Activated T-helper 1 cell treated with anti-CD3 and anti-CD28 coated beads, Interleukin-12 subunit alpha, Interleukin-12 subunit beta, Interleukin-2, Interleukin-4 antibody, amounts not matched to agents 30 ng/mL and 10 ng/mL and 1 ng/mL, durations not matched to agents 14 hours and 24 hours and 36 hours (primary cell): ENCODE data around the gene SHOC2. TPM values are rescaled to one million over a fixed set of nuclear protein-coding genes. Genes with fewer than 3 reads are reported as not detected.

Experiments
- DNase-seq: peaks from one replicate; pipeline ENCODE4 v3.0.0; 2021; ENCODE audit warnings: low spot score
- H3K27ac Mint-ChIP-seq: one replicate; pipeline ENCODE4 v1.8.0; 2021; ENCODE audit warnings: mild to moderate bottlenecking, mixed read lengths
- H3K27me3 Mint-ChIP-seq: one replicate; pipeline ENCODE4 v1.8.0; 2022; ENCODE audit warnings: mild to moderate bottlenecking, moderate library complexity, mixed read lengths; ENCODE audit not compliant: insufficient read depth
- H3K36me3 Mint-ChIP-seq: one replicate; pipeline ENCODE4 v1.8.0; 2021; ENCODE audit warnings: low read depth, mixed read lengths
- H3K4me1 Mint-ChIP-seq: one replicate; pipeline ENCODE4 v1.8.0; 2021; ENCODE audit warnings: low read depth, mixed read lengths
- H3K4me3 Mint-ChIP-seq: one replicate; pipeline ENCODE4 v1.8.0; 2021; ENCODE audit warnings: mild to moderate bottlenecking, moderate library complexity, mixed read lengths
- H3K9me3 Mint-ChIP-seq: one replicate; pipeline ENCODE4 v1.8.0; 2021; ENCODE audit warnings: mixed read lengths
- intact Hi-C: fragments of 100-400 bp; cut with micrococcal nuclease; formaldehyde crosslinking; loops from one replicate; pipeline ENCODE4 v1.15.1; 2024
- total RNA-seq: library from RNA; stranded (reverse); gene quantifications from 2 replicates; pipeline ENCODE4 v1.2.3, GENCODE V29; 2022

The SHOC2 gene
- total RNA-seq, 1 donor from 2014 or later = 44.2 TPM

DNA sequence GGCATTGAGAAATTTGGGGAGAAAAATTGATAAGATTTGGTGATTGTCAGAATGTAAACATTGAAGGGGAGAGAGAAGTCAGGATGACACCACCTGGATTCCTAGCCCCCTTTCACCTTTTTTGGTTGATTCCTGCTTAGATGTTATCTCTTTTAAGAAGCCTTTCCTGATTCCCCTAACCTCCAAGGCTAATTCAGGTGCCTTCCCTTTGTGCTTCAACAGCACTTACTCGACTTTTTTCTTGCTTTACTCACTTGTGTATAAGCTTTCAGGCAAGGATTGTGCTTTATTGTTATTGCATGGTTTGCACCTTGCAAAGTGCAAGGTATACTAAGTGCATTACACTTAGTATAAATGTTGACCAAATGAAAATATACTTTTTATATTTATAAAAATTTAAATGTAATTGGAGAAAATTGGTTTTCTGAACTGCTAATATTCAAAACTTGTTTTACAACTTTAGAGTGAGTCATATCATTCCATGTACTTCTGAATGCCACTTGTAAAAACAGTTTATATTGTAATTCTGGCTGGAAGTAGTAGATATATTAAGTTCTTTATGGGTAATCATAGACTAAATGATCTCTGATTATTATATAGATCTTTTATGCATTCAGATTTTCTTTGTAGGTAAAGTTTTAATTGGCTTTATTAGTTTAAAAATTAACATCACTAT, 13.2 kb downstream of the SHOC2 start:
- H3K9me3 Mint-ChIP-seq = no peaks in the 10 kb centered on the region
- no peak overlapping the region for H3K27ac Mint-ChIP-seq
- DNase-seq = no peak
- H3K27me3 Mint-ChIP-seq = no peaks in the 10 kb centered on the region
- intact Hi-C loops = no loop called here
- peaks cover 7% of the 10 kb centered on the region for H3K36me3 Mint-ChIP-seq
- H3K4me1 Mint-ChIP-seq = peaks cover 7% of the 10 kb centered on the region
- no peak overlapping the region for H3K4me3 Mint-ChIP-seq

DNA sequence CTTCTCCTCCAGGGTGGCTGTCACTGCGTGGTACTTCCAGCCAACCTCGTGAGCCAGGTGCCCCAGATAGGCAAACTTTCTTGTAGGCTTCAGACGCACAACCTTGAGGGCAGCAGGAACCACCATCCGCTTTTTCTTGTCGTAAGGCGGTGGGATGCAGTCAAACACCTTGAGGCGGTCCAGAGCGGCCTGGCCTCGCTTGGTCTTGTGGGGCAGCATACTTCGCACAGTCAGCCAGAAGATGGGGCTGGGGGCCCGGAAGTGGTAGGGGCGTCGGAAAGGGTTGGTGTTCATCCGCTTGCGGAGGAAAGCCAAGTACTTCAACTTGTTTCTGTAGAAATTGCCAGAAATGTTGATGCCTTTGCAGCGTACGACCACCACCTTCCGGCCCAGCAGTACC, 17.4 kb downstream of the SHOC2 start:
- no peak overlapping the region for H3K27ac Mint-ChIP-seq
- no peak overlapping the region for H3K4me3 Mint-ChIP-seq
- peaks cover 13% of the 10 kb centered on the region for H3K36me3 Mint-ChIP-seq
- H3K9me3 Mint-ChIP-seq = no peaks in the 10 kb centered on the region
- DNase-seq = no peak
- no peaks in the 10 kb centered on the region for H3K27me3 Mint-ChIP-seq
- intact Hi-C loops = no loop called here
- H3K4me1 Mint-ChIP-seq = peaks cover 6% of the 10 kb centered on the region

DNA sequence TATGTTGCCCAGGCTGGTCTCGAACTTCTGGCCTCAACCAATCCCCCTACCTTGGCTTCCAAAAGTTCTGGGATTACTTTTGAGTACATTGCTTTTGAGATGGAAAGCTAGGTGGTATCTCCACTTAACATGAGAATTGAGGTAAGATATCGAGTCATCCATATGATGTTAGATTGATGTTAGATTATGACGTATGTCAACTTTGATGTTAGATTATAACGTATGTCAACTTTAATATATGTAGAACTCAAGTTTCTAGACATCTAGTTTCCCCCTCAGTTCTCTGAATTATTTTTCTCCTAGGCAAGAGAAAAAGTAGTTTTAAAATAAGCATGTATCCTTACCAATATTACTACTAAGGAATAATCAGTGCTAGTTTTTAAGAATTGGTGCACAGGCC, 20.0 kb downstream of the SHOC2 start:
- Mint-ChIP-seq H3K4me3 (no peak overlapping the region), H3K36me3 (peaks cover 30% of the 10 kb centered on the region), H3K27ac (no peak overlapping the region), H3K27me3 (no peaks in the 10 kb centered on the region), H3K4me1 (peaks cover 22% of the 10 kb centered on the region), H3K9me3 (peaks cover 10% of the 10 kb centered on the region)
- intact Hi-C loops = no loop called here
- no peak for DNase-seq

DNA sequence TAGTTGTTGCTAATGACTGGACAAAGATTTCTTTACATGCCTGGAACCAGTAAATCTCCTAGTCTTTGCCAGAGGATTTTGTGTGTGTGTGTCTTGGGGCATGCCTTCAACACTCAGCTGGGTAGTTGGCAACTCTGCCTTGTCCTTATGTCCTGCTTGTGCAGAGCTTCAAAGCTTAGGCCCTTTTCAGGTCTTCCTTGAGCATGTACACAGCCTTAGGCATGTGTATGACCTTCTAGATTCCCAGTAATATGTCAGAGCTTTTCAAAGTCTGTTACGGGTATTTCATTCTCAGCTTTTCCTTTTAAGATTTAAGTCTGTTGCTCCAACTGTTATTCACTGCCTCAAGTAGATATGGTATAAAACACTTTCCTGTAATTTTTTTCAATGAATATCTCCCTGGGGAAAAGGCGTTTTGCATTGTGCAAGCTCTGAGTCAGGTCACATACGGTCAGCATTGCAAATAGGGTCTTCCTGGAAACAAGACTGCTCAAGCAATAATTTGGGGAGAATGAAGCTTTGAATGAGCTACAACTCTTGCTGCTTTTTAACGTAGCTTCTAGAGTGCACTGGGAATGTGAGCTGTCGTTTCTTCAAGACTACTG, 25.5 kb downstream of the SHOC2 start:
- H3K4me1 Mint-ChIP-seq = peaks cover 37% of the 10 kb centered on the region
- no peak overlapping the region for H3K27ac Mint-ChIP-seq
- DNase-seq = no peak

DNA sequence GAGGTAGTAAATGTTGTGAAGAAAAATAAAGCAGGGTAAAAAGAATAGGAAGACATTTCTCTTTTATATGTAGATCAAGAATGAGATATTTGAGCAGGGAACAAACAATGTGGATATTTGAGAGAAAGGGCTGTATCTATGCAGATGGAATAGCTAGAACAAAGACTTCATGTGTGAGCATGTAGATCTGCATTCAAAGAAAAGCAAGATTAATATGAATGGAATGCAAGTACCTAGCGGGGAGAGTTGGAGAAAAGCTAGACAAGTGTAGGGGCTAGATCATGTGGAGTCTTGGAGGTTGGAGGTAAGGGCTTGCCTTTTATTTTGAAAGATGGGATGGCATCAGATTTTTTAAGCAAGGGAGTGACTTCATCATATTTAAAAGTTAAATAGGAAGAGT, 27.1 kb downstream of the SHOC2 start:
- Mint-ChIP-seq H3K4me1 (peaks cover 37% of the 10 kb centered on the region), H3K36me3 (peaks cover 33% of the 10 kb centered on the region), H3K27me3 (no peaks in the 10 kb centered on the region), H3K9me3 (peaks cover 10% of the 10 kb centered on the region), H3K27ac (no peak overlapping the region), H3K4me3 (no peak overlapping the region)
- intact Hi-C loops = no loop called here
- DNase-seq = no peak

More for the DNA sequence above, 25.5 kb downstream of the SHOC2 start:
- no peaks in the 10 kb centered on the region for H3K27me3 Mint-ChIP-seq
- H3K9me3 Mint-ChIP-seq = peaks cover 10% of the 10 kb centered on the region
- intact Hi-C loops = no loop called here
- H3K36me3 Mint-ChIP-seq = peaks cover 36% of the 10 kb centered on the region
- H3K4me3 Mint-ChIP-seq = no peak overlapping the region

DNA sequence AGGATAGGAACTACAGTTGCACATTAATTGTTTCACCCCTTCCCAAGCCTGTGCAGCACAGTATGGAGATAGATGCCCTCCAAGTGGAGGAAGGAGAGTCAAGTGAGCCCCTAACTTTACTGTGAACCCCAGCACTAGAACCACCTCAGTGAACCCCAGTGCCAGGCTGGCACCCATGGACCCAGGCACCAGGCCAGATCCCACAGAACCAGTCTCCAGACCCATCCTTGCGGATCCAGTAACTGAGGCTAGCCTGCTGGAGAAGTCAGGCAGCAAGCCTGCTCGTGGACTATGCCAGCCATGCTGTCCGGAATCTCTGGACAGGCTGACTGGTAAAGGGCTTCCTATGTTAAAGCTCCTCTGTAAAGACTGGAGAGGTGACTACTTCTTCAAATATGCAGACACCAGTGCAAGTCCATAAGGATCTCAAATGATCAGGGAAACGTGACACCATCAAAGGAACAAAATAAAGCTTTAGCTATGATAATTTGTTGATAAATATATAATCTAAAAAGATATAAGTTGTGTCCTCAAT, 27.7 kb downstream of the SHOC2 start:
- Mint-ChIP-seq H3K4me3 (no peak overlapping the region), H3K9me3 (peaks cover 10% of the 10 kb centered on the region), H3K36me3 (peaks cover 33% of the 10 kb centered on the region), H3K4me1 (peaks cover 37% of the 10 kb centered on the region), H3K27me3 (no peaks in the 10 kb centered on the region), H3K27ac (no peak overlapping the region)
- intact Hi-C loops = no loop called here
- no peak for DNase-seq

DNA sequence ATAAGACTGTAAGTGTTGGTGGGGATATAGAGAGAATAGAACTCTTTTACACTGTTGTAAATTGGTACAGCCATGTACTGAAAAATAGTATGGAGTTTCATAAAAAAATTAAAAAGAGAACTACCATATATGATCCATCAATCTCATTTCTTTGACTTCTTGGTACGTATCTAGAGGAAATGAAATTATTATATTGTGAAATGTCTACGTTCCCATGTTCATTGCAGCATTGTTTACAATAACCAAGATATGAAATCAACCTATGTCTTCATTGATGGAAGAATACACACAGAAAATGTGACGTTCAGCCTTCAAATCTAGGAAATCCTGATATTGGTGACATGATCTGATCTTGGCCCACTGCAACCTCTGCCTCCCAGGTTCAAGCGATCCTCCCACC, 32.0 kb downstream of the SHOC2 start:
- Mint-ChIP-seq H3K36me3 (peaks cover 21% of the 10 kb centered on the region), H3K4me1 (peaks cover 11% of the 10 kb centered on the region), H3K4me3 (no peak overlapping the region), H3K9me3 (no peaks in the 10 kb centered on the region), H3K27ac (no peak overlapping the region), H3K27me3 (no peaks in the 10 kb centered on the region)
- intact Hi-C loops = no loop called here
- DNase-seq = no peak

DNA sequence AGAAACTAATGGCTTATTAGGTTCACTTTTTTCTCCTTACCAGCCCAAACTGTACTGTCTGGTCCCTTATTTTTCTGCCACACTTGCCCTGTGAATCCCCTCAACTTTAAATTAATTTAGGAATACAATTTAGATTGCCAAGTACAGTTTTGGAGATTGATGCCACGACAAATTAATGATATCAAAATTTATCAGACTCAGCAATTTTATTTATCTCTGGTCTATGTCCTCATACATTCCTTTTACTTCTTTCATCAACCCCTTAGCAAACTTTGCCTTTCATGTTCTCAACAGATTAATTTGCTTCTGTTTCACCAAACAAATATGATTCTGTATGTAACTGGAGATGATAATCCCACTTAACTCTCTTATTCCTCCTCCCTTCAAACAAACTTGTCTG, 38.2 kb downstream of the SHOC2 start:
- peaks cover 3% of the 10 kb centered on the region for H3K4me1 Mint-ChIP-seq

DNA sequence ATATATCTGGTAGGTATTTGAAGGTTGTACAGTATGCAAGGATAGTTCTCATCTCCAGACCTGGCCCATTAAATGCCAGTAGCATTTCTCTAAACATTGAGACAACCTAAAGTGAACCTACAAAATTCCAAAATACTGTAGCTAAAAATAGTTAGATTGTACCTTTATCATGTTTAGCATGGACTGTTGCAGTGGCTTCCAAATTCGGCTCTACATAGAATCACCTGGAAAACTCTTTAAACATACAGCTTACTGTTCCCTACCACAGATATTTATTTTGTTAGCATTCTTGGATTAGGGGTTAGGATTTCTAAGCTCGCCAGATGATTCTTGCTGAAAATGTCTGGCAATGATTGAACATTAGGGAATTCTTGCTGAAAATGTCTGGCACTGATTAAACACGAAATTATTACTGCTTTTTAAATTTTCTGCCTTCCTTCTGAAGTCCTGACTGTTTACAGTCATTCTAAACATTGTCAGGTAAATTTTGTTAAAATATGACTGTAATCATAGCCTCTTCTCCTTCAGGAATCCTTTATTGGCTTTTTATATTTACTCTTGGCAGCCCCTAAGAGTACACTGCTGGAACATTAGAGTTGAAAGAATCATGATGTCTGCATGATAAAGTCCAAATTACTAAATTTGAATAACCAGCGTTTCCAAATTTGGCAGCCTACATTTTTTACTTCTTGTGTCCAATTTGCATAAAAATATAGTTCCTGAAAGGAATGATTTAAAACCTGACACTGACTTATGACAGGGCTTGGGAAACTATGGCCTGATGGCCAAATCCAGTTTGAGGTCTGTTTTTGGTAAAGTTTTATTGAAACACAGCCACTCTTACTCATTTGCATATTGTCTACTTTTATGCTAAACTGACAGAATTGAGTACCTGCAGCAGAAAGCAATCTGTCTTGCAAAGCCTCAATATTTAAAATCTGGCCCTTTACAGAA, 40.3 kb downstream of the SHOC2 start:
- intact Hi-C loops = no loop called here
- Mint-ChIP-seq H3K4me3 (no peak overlapping the region), H3K27ac (no peak overlapping the region), H3K27me3 (no peaks in the 10 kb centered on the region), H3K36me3 (peaks cover 8% of the 10 kb centered on the region), H3K4me1 (peaks cover 4% of the 10 kb centered on the region), H3K9me3 (no peaks in the 10 kb centered on the region)
- DNase-seq = no peak

More for the DNA sequence above, 38.2 kb downstream of the SHOC2 start:
- Mint-ChIP-seq H3K36me3 (peaks cover 10% of the 10 kb centered on the region), H3K27me3 (no peaks in the 10 kb centered on the region), H3K9me3 (no peaks in the 10 kb centered on the region), H3K4me3 (no peak overlapping the region), H3K27ac (no peak overlapping the region)
- intact Hi-C loops = no loop called here
- DNase-seq = no peak

DNA sequence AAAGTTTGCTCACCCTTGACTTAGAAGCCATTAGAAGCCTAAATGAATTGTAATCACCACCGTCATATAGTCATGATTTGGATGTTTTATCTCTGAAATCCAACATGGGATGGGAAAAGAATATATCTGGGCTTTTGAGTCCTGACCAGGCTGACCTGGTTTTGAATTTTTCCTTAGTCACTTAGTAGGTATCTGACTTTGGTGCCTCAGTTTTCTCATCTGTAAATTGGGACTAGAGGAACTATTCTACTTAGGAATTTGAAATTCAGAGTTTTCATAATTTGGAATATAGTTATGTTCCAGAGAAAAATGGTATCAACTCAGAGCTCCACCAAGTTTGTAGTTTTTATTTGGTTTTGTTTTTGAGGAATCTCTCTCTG, 40.9 kb downstream of the SHOC2 start:
- intact Hi-C loops = no loop called here
- Mint-ChIP-seq H3K4me3 (no peak overlapping the region), H3K36me3 (peaks cover 5% of the 10 kb centered on the region)

DNA sequence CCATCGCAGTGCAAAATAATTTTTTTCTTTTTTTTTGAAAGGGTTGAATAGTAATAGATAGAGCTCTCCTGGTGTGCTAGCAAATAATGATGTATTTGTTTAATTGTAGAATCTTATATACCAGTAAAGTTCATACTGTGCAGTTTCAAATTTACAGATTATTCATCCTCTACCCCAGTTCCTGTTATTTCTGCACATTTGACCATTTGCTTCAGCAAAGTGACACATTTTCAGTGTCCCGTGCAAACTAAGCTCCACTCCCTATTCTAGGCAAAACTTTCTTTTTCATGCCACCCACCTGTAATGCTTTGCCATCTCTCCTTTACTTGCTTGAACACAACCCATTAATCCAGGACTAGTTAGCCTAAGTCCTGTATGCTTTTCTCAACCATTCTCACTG, 43.0 kb downstream of the SHOC2 start:
- Mint-ChIP-seq H3K27ac (no peak overlapping the region), H3K36me3 (peaks cover 7% of the 10 kb centered on the region), H3K9me3 (no peaks in the 10 kb centered on the region), H3K4me3 (no peak overlapping the region), H3K27me3 (no peaks in the 10 kb centered on the region), H3K4me1 (peaks cover 4% of the 10 kb centered on the region)
- intact Hi-C loops = no loop called here
- no peak for DNase-seq

More for the DNA sequence above, 40.9 kb downstream of the SHOC2 start:
- H3K9me3 Mint-ChIP-seq = no peaks in the 10 kb centered on the region
- no peaks in the 10 kb centered on the region for H3K27me3 Mint-ChIP-seq
- no peak overlapping the region for H3K27ac Mint-ChIP-seq
- peaks cover 4% of the 10 kb centered on the region for H3K4me1 Mint-ChIP-seq
- DNase-seq = no peak

DNA sequence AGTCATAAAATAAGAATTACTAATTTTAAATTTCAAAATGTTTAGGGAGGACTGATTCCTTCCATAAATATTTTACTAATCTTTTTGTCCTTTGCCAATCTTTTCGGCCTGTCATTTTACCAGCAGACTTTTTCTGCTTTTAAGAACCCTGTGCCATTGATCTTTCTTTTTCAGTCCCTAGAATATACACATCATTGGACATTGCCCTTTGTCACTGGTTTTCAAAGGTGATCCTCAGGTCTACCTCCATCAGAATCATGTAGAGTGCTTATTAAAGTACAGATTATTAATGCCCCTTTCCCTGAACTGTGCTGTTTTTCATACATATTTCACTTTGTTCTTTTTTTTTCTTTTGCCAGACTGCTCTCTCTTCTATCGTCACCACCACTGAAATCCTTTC, 43.8 kb downstream of the SHOC2 start:
- DNase-seq = no peak
- H3K27me3 Mint-ChIP-seq = no peaks in the 10 kb centered on the region
- H3K4me3 Mint-ChIP-seq = no peak overlapping the region
- peaks cover 4% of the 10 kb centered on the region for H3K4me1 Mint-ChIP-seq
- intact Hi-C loops = no loop called here
- no peaks in the 10 kb centered on the region for H3K9me3 Mint-ChIP-seq
- H3K36me3 Mint-ChIP-seq = peaks cover 9% of the 10 kb centered on the region
- H3K27ac Mint-ChIP-seq = no peak overlapping the region

DNA sequence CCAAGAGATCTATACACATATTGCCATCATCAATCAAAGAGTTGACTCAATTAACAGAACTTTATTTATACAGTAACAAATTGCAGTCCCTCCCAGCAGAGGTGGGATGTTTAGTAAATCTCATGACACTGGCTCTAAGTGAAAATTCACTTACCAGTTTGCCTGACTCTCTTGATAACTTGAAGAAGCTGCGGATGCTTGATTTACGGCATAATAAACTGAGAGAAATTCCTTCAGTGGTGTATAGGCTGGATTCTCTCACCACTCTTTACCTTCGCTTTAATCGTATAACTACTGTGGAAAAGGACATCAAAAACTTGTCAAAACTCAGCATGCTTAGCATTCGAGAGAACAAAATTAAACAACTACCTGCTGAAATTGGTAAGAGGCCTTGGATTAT, 45.3 kb downstream of the SHOC2 start:
- Mint-ChIP-seq H3K36me3 (peaks cover 9% of the 10 kb centered on the region), H3K9me3 (no peaks in the 10 kb centered on the region), H3K27ac (no peak overlapping the region), H3K4me3 (no peak overlapping the region), H3K4me1 (peaks cover 4% of the 10 kb centered on the region), H3K27me3 (no peaks in the 10 kb centered on the region)
- no peak for DNase-seq
- intact Hi-C loops = no loop called here
